IMR-90 (cell line): ENCODE measurements around the gene GJC1. TPM values are rescaled to one million over a fixed set of nuclear protein-coding genes. Genes with fewer than 3 reads are reported as not detected.

Experiments used
- ATAC-seq: fragments of 200-7000 bp; cut with Tn5 transposase; 2 replicates; pipeline ENCODE4 v1.9.1; 2020; ENCODE audit warnings: low read depth, mild to moderate bottlenecking, moderate library complexity
- BruUV-seq: library from RNA; stranded (reverse); fragments of 400-500 nt; replicated peaks from 2 replicates; lab custom pipeline; 2021; lab: Mats Ljungman, UMichigan
- CTCF ChIA-PET: fragments of 300-600 bp; formaldehyde crosslinking; extraction: SDS; loops from one replicate; lab custom pipeline; 2021; ENCODE audit warnings: antibody characterized with exemption; lab: Yijun Ruan, JAX
- POLR2A ChIA-PET: fragments of 300-600 bp; sonication (Branson Sonifier 250); formaldehyde crosslinking; loops from one replicate; lab custom pipeline; 2022; ENCODE audit warnings: antibody characterized with exemption; ENCODE audit not compliant: unreplicated experiment; lab: Charles Lee
- DNase-seq: peaks from one replicate; pipeline ENCODE4 v3.0.0; 2013
- H2AFZ ChIP-seq: replicated peaks from 2 replicates; pipeline ENCODE3; 2013; ENCODE audit warnings: low read length, mild to moderate bottlenecking; ENCODE audit not compliant: poor library complexity
- H2AK5ac ChIP-seq: 2 replicates; pipeline ENCODE4 v1.6.1; 2013; ENCODE audit warnings: low read depth, low read length, inconsistent platforms
- H2AK9ac ChIP-seq: replicated peaks from 2 replicates; pipeline ENCODE3; 2013; ENCODE audit warnings: mild to moderate bottlenecking, low read depth, low read length, moderate library complexity; ENCODE audit not compliant: poor library complexity
- H2BK120ac ChIP-seq: 2 replicates; pipeline ENCODE4 v1.6.1; 2013; ENCODE audit warnings: low read depth, low read length, inconsistent platforms
- H2BK15ac ChIP-seq: 3 replicates; pipeline ENCODE4 v1.6.1; 2013; ENCODE audit warnings: low read depth, low read length, inconsistent platforms
- H2BK20ac ChIP-seq: 2 replicates; pipeline ENCODE4 v1.6.1; 2013; ENCODE audit warnings: low read depth, mild to moderate bottlenecking, inconsistent platforms, low read length, moderate library complexity
- H2BK5ac ChIP-seq: 2 replicates; pipeline ENCODE4 v1.6.1; 2013; ENCODE audit warnings: mild to moderate bottlenecking, low read depth, low read length, inconsistent platforms; ENCODE audit not compliant: poor library complexity, severe bottlenecking
- H3K14ac ChIP-seq: replicated peaks from 2 replicates; pipeline ENCODE4 v1.6.1; 2013; ENCODE audit warnings: low read depth, low read length, inconsistent platforms
- H3K18ac ChIP-seq: 2 replicates; pipeline ENCODE4 v1.6.1; 2013; ENCODE audit warnings: low read depth, low read length, control low read depth
- H3K23ac ChIP-seq: 2 replicates; pipeline ENCODE4 v1.6.1; 2013; ENCODE audit warnings: low read depth, low read length, inconsistent platforms
- H3K27ac ChIP-seq: 2 replicates; pipeline ENCODE4 v1.5.1; 2013; ENCODE audit warnings: mild to moderate bottlenecking, control low read depth, low read length; ENCODE audit not compliant: insufficient read depth
- H3K27me3 ChIP-seq: 2 replicates; pipeline ENCODE4 v1.6.1; 2013; ENCODE audit warnings: low read length; ENCODE audit not compliant: control insufficient read depth, insufficient read depth
- H3K36me3 ChIP-seq: 2 replicates; pipeline ENCODE4 v1.6.1; 2013; ENCODE audit warnings: low read length, mixed read lengths; ENCODE audit not compliant: control insufficient read depth, insufficient read depth
- H3K4ac ChIP-seq: 2 replicates; pipeline ENCODE4 v1.6.1; 2013; ENCODE audit warnings: low read depth, low read length, inconsistent platforms
- H3K4me1 ChIP-seq: 2 replicates; pipeline ENCODE4 v1.6.1; 2013; ENCODE audit warnings: low read length, mixed read lengths; ENCODE audit not compliant: control insufficient read depth, insufficient read depth
- H3K4me2 ChIP-seq: 2 replicates; pipeline ENCODE4 v1.6.1; 2013; ENCODE audit warnings: low read depth, mild to moderate bottlenecking, control low read depth, low read length, moderate library complexity
- H3K4me3 ChIP-seq: 2 replicates; pipeline ENCODE4 v1.5.1; 2013; ENCODE audit warnings: low read depth, mild to moderate bottlenecking, control low read depth, low read length, moderate library complexity; ENCODE audit not compliant: insufficient read depth
- H3K56ac ChIP-seq: 2 replicates; pipeline ENCODE4 v1.6.1; 2013; ENCODE audit warnings: low read length, inconsistent platforms; ENCODE audit not compliant: insufficient read depth; ENCODE audit errors: extremely low read depth
- H3K79me1 ChIP-seq, 2 experiments: 2 replicates each; pipeline ENCODE4 v1.6.1; 2013; ENCODE audit warnings: low read length in 2 of 2, inconsistent platforms in 1 of 2, low read depth in 1 of 2
- H3K9ac ChIP-seq: 2 replicates; pipeline ENCODE4 v1.6.1; 2013; ENCODE audit warnings: low read depth, low read length, control low read depth
- H3K9me1 ChIP-seq: 2 replicates; pipeline ENCODE4 v1.6.1; 2013; ENCODE audit warnings: low read length, inconsistent platforms; ENCODE audit not compliant: insufficient read depth
- H3K9me3 ChIP-seq: 2 replicates; pipeline ENCODE4 v1.6.1; 2013; ENCODE audit warnings: low read length; ENCODE audit not compliant: control insufficient read depth, insufficient read depth
- H4K20me1 ChIP-seq: 2 replicates; pipeline ENCODE4 v1.6.1; 2013; ENCODE audit warnings: low read length, inconsistent platforms; ENCODE audit not compliant: insufficient read depth
- H4K5ac ChIP-seq: 2 replicates; pipeline ENCODE4 v1.6.1; 2013; ENCODE audit warnings: mild to moderate bottlenecking, low read depth, low read length, control low read depth
- H4K8ac ChIP-seq, 2 experiments: 2 replicates each; pipeline ENCODE4 v1.6.1; 2013; ENCODE audit warnings: low read depth in 2 of 2, low read length in 2 of 2, control low read depth in 1 of 2, inconsistent platforms in 1 of 2
- H4K91ac ChIP-seq: 2 replicates; pipeline ENCODE4 v1.6.1; 2013; ENCODE audit warnings: low read depth, low read length, inconsistent platforms; ENCODE audit not compliant: insufficient read depth
- CTCF ChIP-seq: conservative IDR thresholded peaks from 2 replicates; pipeline ENCODE4 v1.5.1; 2012; ENCODE audit warnings: mild to moderate bottlenecking, low read depth, low read length, improper control_type of control experiment
- RAD21 ChIP-seq: IDR thresholded peaks from 2 replicates; pipeline ENCODE4 v1.6.1; 2012; ENCODE audit warnings: low read length, improper control_type of control experiment
- USF2 ChIP-seq: fragments of 150-350 bp; IDR thresholded peaks from 2 replicates; pipeline ENCODE4 v1.6.1; 2017; ENCODE audit warnings: mild to moderate bottlenecking, antibody characterized with exemption, low read length, low read depth
- WGBS, 2 experiments: methylation state at CpG; one replicate each; pipeline versions ENCODE4 v1.1.5 to v1.1.7; 2013; ENCODE audit warnings: missing lambda C conversion rate in 2 of 2; ENCODE audit not compliant: insufficient read length in 1 of 2; ENCODE audit errors: extremely low coverage in 2 of 2; 5-methylcytosine and 5-hydroxymethylcytosine counted together
- dilution Hi-C: fragments of 300-500 bp; cut with HindIII; formaldehyde crosslinking; loops from one replicate; pipeline ENCODE4 v1.14.3; 2018; ENCODE audit warnings: low sequenced_read_pairs; ENCODE audit not compliant: unreplicated experiment
- in situ Hi-C: fragments of 300-500 bp; cut with MboI; formaldehyde crosslinking; loops from 3 replicates; pipeline ENCODE4 v1.14.3; 2019; ENCODE audit warnings: low sequenced_read_pairs, inconsistent platforms, mixed read lengths
- intact Hi-C: fragments of 100-400 bp; cut with micrococcal nuclease; formaldehyde crosslinking; loops from 2 replicates; pipeline ENCODE4 v1.10.0; 2022
- polyA plus RNA-seq, 3 experiments: library from polyadenylated mRNA; depleted of rRNA; stranded (reverse); fragments of >200 nt; gene quantifications; 2 replicates each; pipeline ENCODE4 v1.2.3, GENCODE V29; 2012; ENCODE audit warnings: low replicate concordance in 1 of 3
- total RNA-seq: library from RNA; depleted of rRNA; stranded (reverse); fragments of >200 nt; gene quantifications from 2 replicates; pipeline ENCODE4 v1.2.3, GENCODE V29; 2012

The GJC1 gene
- total and polyA plus RNA-seq, 2 of the 4 experiments (the other 2 are of a cell fraction) = 23.9 to 69.7 TPM

- H4K20me1 ChIP-seq = no peaks in the 10 kb centered on the region
- ATAC-seq (no peak), DNase-seq (no peak)
- no peaks in the 10 kb centered on the region for H3K36me3 ChIP-seq
- H3K27me3 ChIP-seq = no peaks in the 10 kb centered on the region; the same call in 1 of the 2 replicates
- H3K9me1 ChIP-seq = no peaks in the 10 kb centered on the region
- WGBS, 2 experiments = 90% methylated on average over 6 of the region's 14 CpGs; no CpG with 5 or more reads in 1 of the 2 experiments
- no peak overlapping the region for H4K8ac ChIP-seq
- CTCF ChIA-PET = interaction anchor here (0.6 to 3.2 kb wide), 2 partner anchors 86 to 98 kb away, joined by 4 to 17 read pairs; no protein-coding TSS in a partner anchor
- no peak overlapping the region for H2BK15ac ChIP-seq
- H3K4me2 ChIP-seq = no peak overlapping the region
- H3K14ac ChIP-seq = no peak overlapping the region; the same call in 1 of the 2 replicates
- no peak overlapping the region for H3K4ac ChIP-seq
- H3K79me1 ChIP-seq = no peaks in the 10 kb centered on the region
- TF ChIP-seq USF2 (no peak), RAD21 (no peak), CTCF (no peak)
- H3K27ac ChIP-seq = no peak overlapping the region
- H3K23ac ChIP-seq = no peak overlapping the region
- dilution Hi-C loops (no loop called here), in situ Hi-C loops (loop anchor here (5.0 kb wide), 1 partner anchor 81 kb away; no protein-coding TSS in a partner anchor), intact Hi-C loops (no loop called here)
- no TSS peak for BruUV-seq
- no peaks in the 10 kb centered on the region for H3K9me3 ChIP-seq
- no peak overlapping the region for H3K9ac ChIP-seq
- no peak overlapping the region for H3K56ac ChIP-seq
- H3K18ac ChIP-seq = no peak overlapping the region
- H2BK120ac ChIP-seq = no peak overlapping the region
- H2AFZ ChIP-seq = peak overlapping the region; percentile 43
- H2AK5ac ChIP-seq = peak overlapping the region; percentile 43; the same call in 1 of the 2 replicates
- H2BK20ac ChIP-seq = no peak overlapping the region
- no peak overlapping the region for H2BK5ac ChIP-seq
- H4K5ac ChIP-seq = no peak overlapping the region
- no peak overlapping the region for H3K4me3 ChIP-seq
- peaks cover 3% of the 10 kb centered on the region; the same call in 1 of the 2 replicates for H3K4me1 ChIP-seq
- POLR2A ChIA-PET = no interaction called here
- H4K91ac ChIP-seq = no peak overlapping the region
- peak overlapping the region; percentile 37 for H2AK9ac ChIP-seq
Observed at GRCh38 chr17:44780845-44781480, 49.1 kb downstream of the GJC1 start.
